RCC 7860 (cell line): ENCODE data around the gene ZNF74.

Source experiments
- DNase-seq: peaks from one replicate; pipeline ENCODE4 v3.0.0-alpha.2; 2015; ENCODE audit warnings: low spot score
- FAIRE-seq: peaks from 2 replicates; lab custom pipeline; 2012; peaks lifted over from hg19 to GRCh38; lab: Jason Lieb, UNC

ZNF74 gene

GRCh38 chr22:20430720-20431510 lies 37.0 kb downstream of the ZNF74 start:
- no peak for FAIRE-seq
- DNase-seq: no peak

DNA sequence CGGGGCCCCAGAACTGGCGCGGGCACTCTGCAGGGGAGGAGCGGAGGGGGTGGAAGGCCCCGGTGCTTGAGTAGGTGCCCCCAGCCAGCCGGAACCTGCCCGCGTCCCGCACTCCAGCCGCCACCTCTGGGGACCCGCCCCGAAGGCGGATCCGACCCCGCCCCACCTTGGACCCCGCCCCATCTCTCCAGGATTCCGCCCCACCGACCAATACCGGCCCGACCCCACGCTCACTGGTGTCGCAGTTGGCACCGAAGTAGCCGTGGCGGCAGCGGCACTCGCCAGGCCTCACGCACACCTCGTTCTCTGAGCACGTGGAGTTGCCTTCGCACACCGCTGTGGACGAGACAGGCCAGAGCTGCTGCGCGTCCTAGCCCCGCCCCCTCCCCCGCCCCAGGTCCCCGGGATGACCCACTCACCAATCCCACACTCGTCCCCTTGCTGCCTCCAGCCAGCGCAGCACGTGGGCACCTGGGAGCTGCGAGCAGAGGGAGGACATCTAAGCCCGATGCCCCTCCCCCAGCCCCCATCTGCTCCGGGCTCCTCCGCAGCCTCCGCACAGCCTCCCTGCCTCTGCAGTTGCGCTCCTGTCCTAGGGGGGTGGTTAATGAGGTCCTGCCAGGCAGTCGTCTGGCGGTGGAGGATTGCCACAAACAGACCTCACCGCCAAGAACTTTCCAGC lies 37.7 kb downstream of the ZNF74 start:
- FAIRE-seq (no peak), DNase-seq (no peak)

DNA sequence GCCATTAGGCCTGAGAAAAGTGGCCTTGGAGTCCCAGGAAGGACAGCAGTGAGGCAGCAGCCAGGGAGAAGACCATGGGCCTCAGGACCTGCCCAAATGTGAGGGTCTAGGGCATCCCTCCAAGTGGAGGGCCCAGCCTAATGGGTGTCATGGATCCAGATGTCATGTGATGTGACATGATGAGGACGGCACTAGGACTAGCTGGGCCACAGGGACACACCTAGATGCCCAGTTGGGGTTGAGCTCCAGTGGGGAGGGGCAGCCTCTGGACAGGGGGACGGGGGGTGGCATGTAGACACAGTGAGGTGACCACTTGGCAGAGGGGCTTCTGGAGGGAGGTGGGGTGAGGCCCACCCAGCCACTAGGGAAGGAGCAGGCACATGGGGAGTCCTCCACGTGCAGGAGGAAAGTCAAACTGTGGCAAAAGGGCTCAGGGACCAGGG lies 38.3 kb downstream of the ZNF74 start:
- FAIRE-seq (no peak), DNase-seq (no peak)

DNA sequence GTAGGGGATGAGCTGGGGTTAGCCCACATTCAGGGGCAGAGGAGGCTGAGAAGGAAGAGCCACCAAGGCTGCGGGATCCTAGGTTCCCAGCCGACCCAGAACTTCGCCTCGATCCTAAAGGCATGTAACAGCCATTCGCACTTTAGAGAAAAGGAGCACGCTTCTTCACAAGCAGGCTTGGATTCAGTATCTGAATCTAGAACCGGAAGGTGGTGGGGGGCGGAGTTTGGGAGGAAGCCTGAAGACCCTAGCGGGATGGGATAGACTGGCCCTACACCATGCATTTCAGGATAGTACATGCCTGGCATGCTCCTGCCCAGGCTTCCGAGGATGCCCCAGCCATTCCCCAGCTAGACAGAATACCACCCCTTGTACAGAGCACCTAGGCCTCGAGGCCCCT lies 39.2 kb downstream of the ZNF74 start:
- no peak for DNase-seq
- FAIRE-seq: no peak

- DNase-seq (no peak), FAIRE-seq (no peak)
Measured at GRCh38 chr22:20433686-20434241, 39.8 kb downstream of the ZNF74 start.

DNA sequence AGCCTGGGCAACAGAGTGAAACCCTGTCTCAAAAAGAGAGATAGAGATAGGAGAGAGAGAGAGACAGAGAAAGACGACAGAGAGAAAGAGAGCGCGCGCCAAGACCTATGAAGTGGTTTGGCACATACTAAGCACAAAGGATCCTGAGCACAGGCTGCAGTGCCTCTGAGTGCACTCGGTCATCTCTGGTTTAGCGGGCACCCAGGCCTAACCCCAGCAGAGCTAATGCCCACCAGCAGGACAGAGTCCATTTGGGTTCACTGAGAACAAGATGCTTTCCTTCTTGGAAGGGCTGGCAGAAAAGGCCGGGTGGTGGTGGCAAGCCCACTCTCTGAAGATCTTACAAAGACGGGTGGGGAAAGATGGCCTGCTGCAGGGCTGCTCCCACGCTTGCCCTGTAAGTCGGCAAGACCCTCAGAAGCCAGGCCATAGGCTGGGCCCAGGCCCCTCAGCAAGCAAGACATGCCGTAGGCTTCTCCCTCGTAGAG lies 40.4 kb downstream of the ZNF74 start:
- DNase-seq (no peak), FAIRE-seq (no peak)

DNA sequence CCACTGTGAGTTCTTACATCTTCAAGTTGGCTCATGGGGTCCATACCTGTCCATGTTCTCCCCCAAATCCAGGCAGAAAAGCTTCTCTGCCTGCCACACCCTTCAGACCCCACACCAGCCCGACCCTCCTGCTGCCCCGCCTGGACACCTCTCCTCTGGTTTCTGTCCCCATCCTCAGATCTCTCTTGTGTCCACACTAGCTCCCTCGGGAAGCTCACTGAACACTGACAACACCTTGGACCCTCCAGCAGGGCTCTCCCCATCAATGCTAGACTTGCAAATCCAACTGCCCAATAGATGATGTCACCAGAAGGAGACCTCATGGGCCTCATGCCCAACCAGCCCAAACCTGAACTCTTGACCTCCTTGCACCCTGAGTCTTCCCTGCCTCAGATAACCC lies 40.8 kb downstream of the ZNF74 start:
- FAIRE-seq: no peak
- no peak for DNase-seq

DNA sequence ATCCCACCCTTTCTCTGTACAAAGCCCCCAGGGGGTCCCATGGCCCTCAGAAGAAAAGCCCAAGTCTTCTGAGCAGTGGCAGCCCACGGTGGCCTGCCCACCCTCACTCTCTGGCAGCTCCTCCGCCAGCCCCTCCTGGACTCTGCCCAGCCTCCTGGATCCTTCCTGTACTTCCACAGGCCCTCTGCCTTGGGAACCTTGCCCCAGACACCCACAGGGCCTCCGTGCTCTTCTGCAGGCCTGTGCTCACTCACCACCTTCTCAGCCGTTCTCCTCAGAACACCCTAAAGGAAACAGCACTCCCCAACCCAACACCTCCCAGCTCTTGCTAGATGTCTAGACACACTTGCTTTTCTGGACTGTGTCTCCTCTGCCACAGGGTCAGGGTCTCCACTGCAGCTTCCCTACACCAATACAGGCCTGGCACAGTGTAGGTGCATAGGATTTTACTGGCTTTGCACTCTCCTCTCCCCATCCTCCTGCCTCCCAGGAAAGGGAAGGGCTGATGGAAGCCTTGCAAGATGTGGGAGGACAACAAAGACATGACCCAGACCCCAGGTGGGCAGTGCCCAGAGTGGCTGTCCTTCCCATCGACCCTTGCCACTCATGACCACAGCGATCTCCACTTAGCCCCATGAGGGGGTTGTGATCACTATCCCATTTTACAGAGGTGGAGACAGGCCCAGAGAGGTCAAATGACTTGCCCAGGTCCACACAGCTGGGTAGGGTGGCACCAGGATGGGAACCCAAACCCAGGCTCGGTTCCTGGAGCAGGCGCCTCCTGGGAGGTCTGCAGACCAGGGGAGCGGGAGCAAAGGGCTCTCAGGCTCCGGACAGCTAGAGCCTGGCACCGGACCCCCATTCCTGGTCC lies 41.7 kb downstream of the ZNF74 start:
- FAIRE-seq (no peak), DNase-seq (no peak)

- DNase-seq (no peak), FAIRE-seq (no peak)
Measured at GRCh38 chr22:20436307-20436767, 42.4 kb downstream of the ZNF74 start.

GRCh38 chr22:20436768-20437612 lies 43.0 kb downstream of the ZNF74 start:
- DNase-seq (no peak), FAIRE-seq (no peak)

GRCh38 chr22:20437613-20438426 lies 43.9 kb downstream of the ZNF74 start, which contains the start of gene SCARF2:
SCARF2 (minus strand) TSS chr22:20437825; CDS start chr22:20437754, 71 bp downstream.
- FAIRE-seq: no peak

DNA sequence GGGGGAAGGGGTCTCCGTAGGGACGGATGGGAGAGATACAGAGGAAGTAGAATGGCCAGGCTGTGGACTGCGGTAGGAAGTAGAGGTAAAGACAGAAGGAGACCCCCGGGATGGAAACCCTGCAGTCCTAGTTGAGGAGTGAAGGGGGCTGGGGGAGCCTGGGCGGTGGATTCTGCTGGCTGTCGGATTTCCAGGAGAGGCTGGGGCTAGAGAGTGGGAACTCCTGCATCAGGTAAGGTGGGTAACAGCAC lies 44.4 kb downstream of the ZNF74 start:
- DNase-seq: no peak
- FAIRE-seq: no peak

More at GRCh38 chr22:20437613-20438426, 43.9 kb downstream of the ZNF74 start, which contains the start of gene SCARF2:
- DNase-seq: no peak

DNA sequence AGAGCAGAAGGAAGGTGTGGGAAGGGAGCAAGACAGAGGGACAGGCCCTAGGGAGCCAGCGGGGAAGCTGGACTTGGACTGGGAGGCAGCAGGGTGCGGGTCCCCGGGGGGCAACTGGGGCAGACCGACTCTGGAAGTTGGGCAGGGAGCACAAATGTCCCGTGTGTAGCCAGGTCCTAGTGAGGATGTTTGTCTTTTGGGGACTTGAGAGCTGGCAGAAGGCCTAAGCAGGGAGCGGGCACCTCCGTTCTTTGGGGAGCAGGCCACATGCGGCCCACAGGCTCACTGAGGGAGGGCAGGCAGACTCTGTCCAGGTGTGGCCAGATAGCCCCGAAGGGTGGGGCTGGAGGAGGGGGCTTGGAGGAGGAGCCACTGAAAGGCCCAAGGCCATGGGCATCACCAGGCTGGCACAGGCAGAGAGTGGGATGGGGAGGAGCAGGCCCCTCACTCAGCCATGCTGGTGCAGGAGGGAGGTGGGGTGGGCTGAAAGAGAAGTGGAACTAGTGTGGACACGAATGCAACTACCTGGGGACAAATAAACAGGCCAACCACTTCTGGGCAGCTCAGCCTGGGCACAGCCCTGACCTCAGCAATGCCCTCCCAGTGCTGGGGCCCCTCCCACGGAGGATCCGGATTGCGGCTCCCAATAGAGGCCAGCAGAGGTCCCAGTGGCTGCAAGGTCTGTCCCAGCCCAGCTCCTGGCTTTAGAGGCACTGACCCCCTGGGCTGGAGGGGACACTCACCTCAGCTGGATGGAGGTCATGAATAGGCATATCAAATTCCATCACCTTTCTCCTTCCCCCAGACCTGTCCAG lies 44.9 kb downstream of the ZNF74 start:
- FAIRE-seq (no peak), DNase-seq (no peak)

DNA sequence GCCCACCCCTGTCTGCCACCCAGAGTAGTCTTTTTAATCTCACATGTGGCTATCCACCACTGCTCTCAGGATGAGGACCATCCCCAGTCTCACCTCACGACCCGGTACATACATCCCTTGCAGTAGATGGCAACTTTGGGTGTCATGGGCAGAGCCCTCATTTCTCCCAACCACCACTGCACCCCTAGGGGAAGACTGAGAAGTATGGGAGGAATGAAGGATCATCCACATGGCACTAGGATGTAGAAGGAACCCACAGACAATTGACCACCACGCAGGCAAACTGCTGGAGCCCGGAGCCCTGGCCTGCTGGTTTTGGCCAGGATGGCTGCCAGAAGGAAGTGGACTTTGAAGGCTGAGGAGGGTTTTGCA lies 45.6 kb downstream of the ZNF74 start:
- FAIRE-seq: no peak
- no peak for DNase-seq

- no peak for FAIRE-seq
- no peak for DNase-seq
Measured at GRCh38 chr22:20439928-20440575, 46.1 kb downstream of the ZNF74 start.

DNA sequence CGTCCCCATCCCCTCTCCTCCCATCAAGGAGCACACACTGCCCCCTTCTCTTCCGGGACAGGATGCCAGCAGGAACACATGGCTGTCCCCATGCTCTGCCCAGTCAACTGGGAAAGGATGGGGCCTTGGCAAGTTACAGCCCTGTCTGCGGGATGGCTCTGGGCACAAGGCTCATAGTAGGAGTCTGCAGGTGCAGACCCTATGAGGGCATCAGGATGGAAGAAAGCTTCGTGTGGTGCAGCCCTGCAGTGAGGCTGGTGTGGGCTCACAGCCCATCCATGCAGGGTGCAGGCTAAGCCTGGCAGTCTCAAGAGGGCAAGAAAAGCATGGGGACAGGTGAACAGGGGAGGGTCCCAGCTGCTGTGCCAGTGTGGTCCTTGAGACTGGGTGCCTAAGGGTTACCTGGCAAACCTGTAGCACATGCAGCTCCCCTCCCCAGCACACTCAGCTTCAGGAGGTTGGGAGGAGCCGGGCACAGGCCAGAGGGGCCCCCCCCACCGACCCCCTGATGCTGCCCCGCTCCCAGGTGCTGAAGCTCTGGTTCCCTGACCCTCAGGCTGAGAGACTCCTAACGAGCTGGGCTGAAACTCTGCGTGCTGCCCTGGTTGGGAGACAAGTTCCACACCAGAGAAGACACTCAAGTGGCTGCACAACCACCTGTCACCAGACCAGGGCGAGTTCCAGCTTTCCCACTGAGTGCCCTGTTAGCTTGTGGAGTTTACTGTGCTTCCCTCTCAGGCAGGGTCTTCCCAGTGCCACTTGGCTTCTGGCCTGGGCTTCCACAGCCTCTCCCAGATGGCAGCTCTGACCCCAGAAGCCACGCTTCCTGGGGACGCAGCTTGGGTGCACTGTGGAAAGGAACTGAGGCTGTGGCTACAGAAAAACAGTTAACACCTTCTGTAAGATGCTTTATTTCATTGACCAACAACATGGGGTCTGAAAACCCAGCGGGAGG lies 47.0 kb downstream of the ZNF74 start:
- FAIRE-seq: no peak
- DNase-seq: no peak
